B cell (primary cell): Measurements from ENCODE around the gene CDH13.

Source experiments
- EZH2 ChIP-seq: IDR thresholded peaks from 2 replicates; pipeline ENCODE4 v1.6.1; 2012; ENCODE audit warnings: borderline replicate concordance, low read depth, mild to moderate bottlenecking, moderate library complexity, low read length; ENCODE audit not compliant: insufficient read depth, poor library complexity, severe bottlenecking
- TF ChIP-seq, protein P1 (sequence below): fragments of 200-600 bp; IDR thresholded peaks from one replicate; pipeline ENCODE4 v1.8.0; 2022; ENCODE audit warnings: antibody characterized with exemption, mild to moderate bottlenecking

DNA sequence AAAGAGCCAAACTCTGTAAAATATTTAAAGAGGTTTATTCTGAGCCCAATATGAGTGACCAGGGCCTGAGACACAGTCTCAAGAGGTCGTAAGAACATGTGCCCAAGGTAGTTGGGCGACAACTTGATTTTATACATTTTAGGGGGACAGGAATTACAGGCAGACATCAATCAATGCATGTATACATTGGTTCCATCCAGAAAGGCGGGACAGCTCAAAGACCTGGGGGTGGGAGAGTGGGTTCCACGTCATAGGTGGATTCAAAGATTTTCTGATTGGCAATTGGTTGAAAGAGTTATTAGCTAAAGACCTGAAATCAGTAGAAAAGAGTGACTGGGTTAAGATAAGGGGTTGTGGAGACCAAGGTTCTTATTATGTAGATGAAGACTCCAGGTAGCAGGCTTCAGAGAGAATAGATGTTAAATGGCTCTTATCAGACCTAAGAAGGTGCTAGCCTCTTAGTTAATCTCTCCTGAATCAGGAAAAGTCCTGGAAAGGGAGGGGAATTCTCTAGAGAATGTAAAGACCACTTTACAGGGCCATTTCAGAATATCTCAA lies 1213.4 kb downstream of the CDH13 start:
- TF ChIP-seq, protein P1, sequence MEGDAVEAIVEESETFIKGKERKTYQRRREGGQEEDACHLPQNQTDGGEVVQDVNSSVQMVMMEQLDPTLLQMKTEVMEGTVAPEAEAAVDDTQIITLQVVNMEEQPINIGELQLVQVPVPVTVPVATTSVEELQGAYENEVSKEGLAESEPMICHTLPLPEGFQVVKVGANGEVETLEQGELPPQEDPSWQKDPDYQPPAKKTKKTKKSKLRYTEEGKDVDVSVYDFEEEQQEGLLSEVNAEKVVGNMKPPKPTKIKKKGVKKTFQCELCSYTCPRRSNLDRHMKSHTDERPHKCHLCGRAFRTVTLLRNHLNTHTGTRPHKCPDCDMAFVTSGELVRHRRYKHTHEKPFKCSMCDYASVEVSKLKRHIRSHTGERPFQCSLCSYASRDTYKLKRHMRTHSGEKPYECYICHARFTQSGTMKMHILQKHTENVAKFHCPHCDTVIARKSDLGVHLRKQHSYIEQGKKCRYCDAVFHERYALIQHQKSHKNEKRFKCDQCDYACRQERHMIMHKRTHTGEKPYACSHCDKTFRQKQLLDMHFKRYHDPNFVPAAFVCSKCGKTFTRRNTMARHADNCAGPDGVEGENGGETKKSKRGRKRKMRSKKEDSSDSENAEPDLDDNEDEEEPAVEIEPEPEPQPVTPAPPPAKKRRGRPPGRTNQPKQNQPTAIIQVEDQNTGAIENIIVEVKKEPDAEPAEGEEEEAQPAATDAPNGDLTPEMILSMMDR, result no peak
- TF ChIP-seq EZH2, result no peak
